ENCODE measurements around the gene BTNL8.
"Not testable (repeated sequence)": the region's sequence is repeated elsewhere in the genome, so short reads cannot be mapped to it uniquely, and the experiment has no call there.

GRCh38 chr5:180885845-180886529 is 13.0 kb upstream of the BTNL8 start:
- not testable (repeated sequence) for TF ChIP-seq EZH2phosphoT487 (IDR thresholded peaks at IDR 0.05; ENCODE audit: insufficient read depth, low read depth); EZH2 (IDR thresholded peaks at IDR 0.05; ENCODE audit: insufficient read depth, poor library complexity, severe bottlenecking)
